Duodenal mucosa (tissue), 2 donors: Measurements from ENCODE around the gene ZNF2.
A peak's percentile ranks its signal among the peaks of the same experiment; 100 is the strongest.
"Not testable (repeated sequence)": the region's sequence is repeated elsewhere in the genome, so short reads cannot be mapped to it uniquely, and the experiment has no call there.

Source experiments
- H3K27ac ChIP-seq: one replicate; pipeline ENCODE4 v1.7.0; 2013; ENCODE audit warnings: low read depth, low read length
- H3K27me3 ChIP-seq, 2 donors: one replicate each; pipeline ENCODE4 v1.7.0; 2013; ENCODE audit warnings: low read length in 2 of 2, control low read depth in 1 of 2; ENCODE audit not compliant: insufficient read depth in 2 of 2, control insufficient read depth in 1 of 2
- H3K36me3 ChIP-seq, 2 donors: one replicate each; pipeline ENCODE4 v1.7.0; 2013; ENCODE audit warnings: low read length in 2 of 2, control low read depth in 1 of 2; ENCODE audit not compliant: insufficient read depth in 2 of 2, control insufficient read depth in 1 of 2
- H3K4me1 ChIP-seq, 2 donors: one replicate each; pipeline ENCODE4 v1.7.0; 2013; ENCODE audit warnings: low read length in 2 of 2, control low read depth in 1 of 2; ENCODE audit not compliant: insufficient read depth in 2 of 2, control insufficient read depth in 1 of 2
- H3K4me3 ChIP-seq, 2 donors: one replicate each; pipeline ENCODE4 v1.7.0; 2013; ENCODE audit warnings: low read length in 2 of 2, low read depth in 1 of 2
- H3K9ac ChIP-seq, 2 donors: one replicate each; pipeline ENCODE4 v1.7.0; 2013; ENCODE audit warnings: low read length in 2 of 2, low read depth in 1 of 2
- H3K9me3 ChIP-seq, 2 donors: one replicate each; pipeline ENCODE4 v1.7.0; 2013; ENCODE audit warnings: low read length in 2 of 2, control low read depth in 1 of 2; ENCODE audit not compliant: control insufficient read depth in 1 of 2

Gene ZNF2

DNA sequence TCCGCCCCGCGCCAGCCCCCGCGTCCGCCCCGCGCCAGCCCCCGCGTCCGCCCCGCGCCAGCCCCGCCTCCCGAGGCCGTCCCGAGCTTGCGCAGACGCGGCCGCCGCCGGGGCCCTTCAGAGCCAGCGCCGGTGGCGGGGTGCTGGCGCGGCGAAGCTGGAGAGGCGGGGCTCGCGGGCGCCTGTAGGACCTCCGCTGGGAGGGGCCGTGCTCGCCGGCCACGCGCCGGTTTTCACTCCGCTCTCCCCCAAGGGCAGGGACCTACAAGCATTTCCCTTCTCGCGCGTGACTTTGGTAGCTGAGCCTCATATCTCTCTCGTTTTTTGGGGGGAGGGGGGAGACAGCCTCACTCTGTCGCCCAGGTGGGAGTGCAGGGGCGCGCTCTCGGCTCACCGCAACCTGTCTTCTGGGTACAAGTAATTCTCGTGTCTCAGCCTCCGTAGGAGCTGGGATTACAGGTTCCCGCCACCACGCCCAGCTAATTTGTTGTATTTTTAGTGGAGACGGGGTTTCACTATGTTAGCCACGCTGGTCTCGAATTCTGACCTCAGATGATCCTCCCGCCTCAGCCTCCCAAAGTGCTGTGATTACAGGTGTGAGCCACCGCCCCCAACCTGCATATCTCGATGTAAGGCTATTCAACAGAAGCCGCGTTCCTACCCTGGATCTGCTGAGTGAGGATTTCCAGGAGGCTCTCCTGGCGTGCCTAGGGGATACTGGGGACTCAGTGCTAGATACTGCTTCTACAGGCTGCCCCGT lies 5.7 kb upstream of the ZNF2 start, which contains the start of gene ZNF514:
TSS of gene ZNF514 (minus strand) at position 159 of the 760 bp plus-strand sequence. CDS start 6,595 bp downstream, outside the sequence.
- Histone ChIP-seq H3K9me3 (peaks cover 11 to 18% of the 10 kb centered on the region in 2 donors), H3K4me1 (peaks cover 17 to 21% of the 10 kb centered on the region in 2 donors), H3K27me3 (no peaks in the 10 kb centered on the region), H3K9ac (peak within 1 kb of the TSS; percentile 57 to 92), H3K27ac (no peak within 1 kb of the TSS), H3K4me3 (peak within 1 kb of the TSS; percentile 77 to 93), H3K36me3 (peaks cover 14 to 25% of the 10 kb centered on the region in 2 donors)

- H3K9ac ChIP-seq: peak overlapping the region; percentile 86 to 97
- H3K27ac ChIP-seq: peak overlapping the region; percentile 86
- H3K4me3 ChIP-seq: peak overlapping the region; percentile 95 to 99
- H3K9me3 ChIP-seq: no peaks in the 10 kb centered on the region
- H3K27me3 ChIP-seq: no peaks in the 10 kb centered on the region
- H3K4me1 ChIP-seq: peaks cover 16 to 17% of the 10 kb centered on the region in 2 donors
- no peaks in the 10 kb centered on the region for H3K36me3 ChIP-seq
Observed at GRCh38 chr2:95165030-95165370, 609 bp upstream of the ZNF2 start.

DNA sequence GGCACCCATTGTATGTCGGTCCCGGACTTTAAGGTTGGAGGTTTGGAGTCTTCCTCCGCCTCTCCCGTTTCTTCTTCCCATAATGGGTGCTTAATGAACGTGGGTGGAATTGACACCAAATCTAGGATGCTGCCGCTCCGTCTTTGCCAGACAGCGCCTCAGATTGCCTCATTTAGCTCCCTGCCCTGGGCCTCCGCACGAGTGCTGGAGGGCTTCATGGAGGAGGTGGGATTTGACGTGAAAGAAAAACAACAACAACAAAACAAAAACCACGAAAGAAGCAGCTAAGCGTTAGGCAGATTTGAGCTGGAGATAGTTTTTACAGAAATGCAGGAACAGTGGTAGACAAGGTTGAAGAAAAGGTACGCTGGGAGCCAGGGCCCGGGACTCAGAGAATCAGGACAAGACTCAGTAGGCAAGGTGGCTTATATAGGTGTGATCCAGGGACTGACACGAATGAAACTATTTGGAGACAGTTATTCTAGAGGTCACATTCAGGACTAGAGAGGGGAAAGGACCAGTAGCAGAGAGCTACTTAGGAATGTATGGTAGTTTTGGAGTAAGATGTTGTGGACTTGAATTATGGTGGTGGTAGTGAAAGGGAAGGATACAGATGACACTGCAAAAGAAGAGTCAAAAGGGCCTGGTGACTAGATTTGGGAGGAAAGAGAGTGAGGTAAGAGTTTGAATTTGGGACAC lies 605 bp downstream of the ZNF2 start:
- H3K9me3 ChIP-seq: no peaks in the 10 kb centered on the region
- H3K4me1 ChIP-seq: peaks cover 14 to 16% of the 10 kb centered on the region in 2 donors
- no peak overlapping the region for H3K27ac ChIP-seq
- no peaks in the 10 kb centered on the region for H3K27me3 ChIP-seq
- peak overlapping the region; percentile 95 to 99 for H3K4me3 ChIP-seq
- no peaks in the 10 kb centered on the region for H3K36me3 ChIP-seq
- peak overlapping the region; percentile 86 to 96 for H3K9ac ChIP-seq

DNA sequence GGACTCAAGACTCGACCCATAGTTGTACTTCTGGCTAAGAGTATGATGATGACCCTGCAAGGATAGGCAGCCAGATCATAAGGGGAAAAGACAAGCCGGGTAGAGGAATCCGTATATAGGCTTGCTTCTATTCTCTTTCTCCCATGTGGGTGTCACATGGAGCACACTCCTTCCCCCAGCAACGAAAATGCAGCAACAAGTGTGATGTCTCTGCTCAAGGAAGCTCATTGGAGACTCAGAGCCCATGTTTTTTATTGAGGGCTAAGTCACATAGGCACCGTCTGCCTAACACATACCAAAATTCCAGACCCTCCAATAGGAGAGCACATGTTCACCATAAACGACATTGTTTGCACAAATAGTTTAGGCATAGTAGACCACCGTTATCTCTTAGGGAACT lies 6.3 kb downstream of the ZNF2 start:
- Histone ChIP-seq H3K9ac (no peak overlapping the region), H3K9me3 (no peaks in the 10 kb centered on the region)

DNA sequence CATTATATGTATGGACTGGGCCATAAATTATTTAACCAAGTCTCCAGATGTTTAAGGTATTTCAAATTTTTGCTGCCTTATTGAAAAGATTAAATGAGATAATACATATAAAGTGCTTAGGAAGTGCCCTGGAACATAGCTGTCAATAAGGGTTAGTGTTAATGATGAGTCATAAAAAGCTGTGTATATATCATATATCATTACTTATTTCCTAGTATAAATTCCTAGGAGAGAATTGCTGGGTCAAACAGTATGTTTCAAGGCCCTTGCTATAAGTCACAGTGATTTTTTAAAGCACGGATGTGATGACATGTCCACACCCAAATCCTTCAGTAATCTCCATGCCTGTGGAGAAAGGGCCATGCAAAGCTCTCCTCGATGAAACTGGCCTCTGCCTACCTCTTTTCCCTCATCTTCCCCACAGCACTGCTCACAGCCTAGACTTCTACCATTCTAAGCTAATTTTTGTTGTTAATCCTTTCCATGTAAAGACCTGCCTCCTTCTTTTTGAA lies 8.5 kb downstream of the ZNF2 start:
- H3K9me3 ChIP-seq: no peaks in the 10 kb centered on the region
- peaks cover 4 to 20% of the 10 kb centered on the region in 2 donors for H3K36me3 ChIP-seq
- no peak overlapping the region for H3K4me3 ChIP-seq
- H3K9ac ChIP-seq: no peak overlapping the region
- H3K4me1 ChIP-seq: no peaks in the 10 kb centered on the region
- no peaks in the 10 kb centered on the region for H3K27me3 ChIP-seq
- no peak overlapping the region for H3K27ac ChIP-seq

More for the DNA sequence above, 6.3 kb downstream of the ZNF2 start:
- H3K27me3 ChIP-seq: no peaks in the 10 kb centered on the region
- peaks cover 0 to 6% of the 10 kb centered on the region in 2 donors for H3K36me3 ChIP-seq
- no peaks in the 10 kb centered on the region for H3K4me1 ChIP-seq
- H3K27ac ChIP-seq: no peak overlapping the region
- no peak overlapping the region for H3K4me3 ChIP-seq

DNA sequence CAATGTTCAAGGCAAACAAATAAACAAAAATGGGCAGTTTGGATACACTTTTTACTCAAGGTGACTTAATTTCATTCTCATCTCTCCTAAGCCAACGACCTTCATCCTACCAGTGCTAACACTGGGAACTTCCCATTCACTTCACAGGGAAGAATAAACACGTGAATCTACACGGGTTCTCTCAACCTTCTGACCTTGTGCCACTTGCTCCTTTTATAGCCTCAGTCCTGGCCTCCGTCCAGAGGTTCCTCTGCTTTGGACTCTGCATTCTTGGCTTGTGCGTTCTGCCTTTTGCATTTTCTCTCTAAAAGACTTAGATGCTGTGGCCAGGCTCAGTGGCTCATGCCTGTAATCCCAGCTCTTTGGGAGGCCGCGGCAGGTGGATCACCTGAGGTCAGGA lies 13.8 kb downstream of the ZNF2 start:
- no peaks in the 10 kb centered on the region for H3K4me1 ChIP-seq
- H3K4me3 ChIP-seq: no peak overlapping the region
- H3K27me3 ChIP-seq: no peaks in the 10 kb centered on the region
- H3K9ac ChIP-seq: no peak overlapping the region
- peaks cover 0 to 12% of the 10 kb centered on the region in 2 donors for H3K9me3 ChIP-seq
- peaks cover 23 to 52% of the 10 kb centered on the region in 2 donors for H3K36me3 ChIP-seq
- H3K27ac ChIP-seq: no peak overlapping the region

DNA sequence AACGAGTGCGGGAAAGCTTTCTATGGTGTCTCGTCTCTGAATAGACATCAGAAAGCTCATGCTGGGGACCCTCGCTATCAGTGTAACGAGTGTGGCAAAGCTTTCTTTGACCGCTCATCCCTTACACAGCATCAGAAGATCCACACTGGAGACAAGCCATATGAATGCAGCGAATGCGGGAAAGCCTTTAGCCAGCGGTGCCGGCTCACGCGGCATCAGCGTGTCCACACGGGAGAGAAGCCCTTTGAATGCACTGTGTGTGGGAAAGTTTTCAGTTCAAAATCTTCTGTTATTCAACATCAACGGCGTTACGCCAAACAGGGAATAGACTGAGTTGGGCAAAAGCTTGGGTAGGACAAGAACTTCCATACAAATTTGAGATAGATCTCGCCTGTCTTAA lies 16.2 kb downstream of the ZNF2 start:
- peaks cover 0 to 12% of the 10 kb centered on the region in 2 donors for H3K9me3 ChIP-seq

DNA sequence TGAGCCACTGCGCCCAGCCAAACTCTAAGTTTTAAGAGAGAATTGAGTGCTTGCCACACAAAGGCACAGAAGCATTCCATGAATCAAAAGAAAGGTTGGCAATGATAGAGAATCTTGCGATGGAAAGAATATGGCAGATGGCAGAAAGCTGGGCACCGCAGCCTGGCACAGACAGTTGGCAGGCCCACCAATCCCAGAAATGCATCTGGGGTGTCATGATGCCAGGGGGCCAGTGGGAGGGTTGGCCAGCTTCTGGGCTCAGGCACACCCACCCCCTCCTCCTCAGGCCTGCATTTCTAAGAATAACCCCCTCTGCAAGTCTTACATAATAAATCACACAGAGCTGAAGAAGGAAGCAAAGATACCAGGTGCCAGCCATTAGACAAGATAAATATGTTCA lies 19.6 kb downstream of the ZNF2 start:
- Histone ChIP-seq H3K4me3 (no peak overlapping the region), H3K36me3 (peaks cover 17 to 25% of the 10 kb centered on the region in 2 donors)

More for the DNA sequence above, 16.2 kb downstream of the ZNF2 start:
- Histone ChIP-seq H3K36me3 (peaks cover 23 to 48% of the 10 kb centered on the region in 2 donors), H3K27ac (no peak overlapping the region), H3K27me3 (no peaks in the 10 kb centered on the region), H3K9ac (no peak overlapping the region), H3K4me1 (no peaks in the 10 kb centered on the region), H3K4me3 (no peak overlapping the region)

DNA sequence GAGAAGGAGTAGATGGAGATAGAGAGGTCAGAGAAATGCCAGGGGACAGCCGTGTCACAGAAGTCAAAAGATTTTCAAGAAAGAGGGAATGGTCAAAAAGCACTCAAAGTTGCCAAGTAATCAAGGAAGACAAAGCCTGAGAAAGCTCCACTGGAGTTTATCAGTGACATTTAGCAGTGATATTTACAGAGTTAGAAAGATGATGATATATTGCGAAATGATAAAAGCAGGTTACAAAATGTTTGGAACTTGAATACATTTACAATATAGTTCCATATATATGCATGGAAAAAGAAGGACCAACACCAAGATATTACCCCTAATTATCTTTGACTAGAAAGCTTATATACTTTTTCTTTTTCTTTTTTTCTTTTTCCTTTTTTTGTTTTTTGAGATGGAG lies 20.4 kb downstream of the ZNF2 start:
- H3K36me3 ChIP-seq: peaks cover 12 to 17% of the 10 kb centered on the region in 2 donors
- no peaks in the 10 kb centered on the region for H3K4me1 ChIP-seq
- H3K27ac ChIP-seq: no peak overlapping the region
- H3K4me3 ChIP-seq: no peak overlapping the region
- H3K9me3 ChIP-seq: peaks cover 0 to 8% of the 10 kb centered on the region in 2 donors
- H3K9ac ChIP-seq: no peak overlapping the region
- no peaks in the 10 kb centered on the region for H3K27me3 ChIP-seq

More for the DNA sequence above, 19.6 kb downstream of the ZNF2 start:
- Histone ChIP-seq H3K9me3 (peaks cover 0 to 12% of the 10 kb centered on the region in 2 donors), H3K9ac (no peak overlapping the region), H3K27me3 (no peaks in the 10 kb centered on the region), H3K4me1 (no peaks in the 10 kb centered on the region), H3K27ac (no peak overlapping the region)

GRCh38 chr2:95192956-95193355 lies 27.3 kb downstream of the ZNF2 start:
- H3K36me3 ChIP-seq, H3K4me3 ChIP-seq, H3K27ac ChIP-seq: not testable (repeated sequence)

More at GRCh38 chr2:95192956-95193355, 27.3 kb downstream of the ZNF2 start:
- H3K9ac ChIP-seq, H3K4me1 ChIP-seq, H3K27me3 ChIP-seq, H3K9me3 ChIP-seq: not testable (repeated sequence)
